IPS-18a (cell line): ENCODE measurements around the gene ANTXR2.
A peak's percentile ranks its signal among the peaks of the same experiment; 100 is the strongest.
"Not testable (repeated sequence)": the region's sequence is repeated elsewhere in the genome, so short reads cannot be mapped to it uniquely, and the experiment has no call there.

Experiments used
- H3K27ac ChIP-seq: one replicate; pipeline ENCODE4 v1.5.1; 2013; ENCODE audit warnings: low read length
- H3K27me3 ChIP-seq: one replicate; pipeline ENCODE4 v1.6.1; 2013; ENCODE audit warnings: mild to moderate bottlenecking, low read length; ENCODE audit not compliant: control insufficient read depth, insufficient read depth
- H3K36me3 ChIP-seq: one replicate; pipeline ENCODE4 v1.6.1; 2013; ENCODE audit warnings: low read depth, low read length; ENCODE audit not compliant: control insufficient read depth
- H3K4me1 ChIP-seq: one replicate; pipeline ENCODE4 v1.6.1; 2013; ENCODE audit warnings: low read depth, low read length; ENCODE audit not compliant: control insufficient read depth
- H3K4me3 ChIP-seq: one replicate; pipeline ENCODE4 v1.5.1; 2013; ENCODE audit warnings: low read length
- H3K9ac ChIP-seq: one replicate; pipeline ENCODE4 v1.6.1; 2013; ENCODE audit warnings: mild to moderate bottlenecking, low read length, moderate library complexity
- H3K9me3 ChIP-seq: one replicate; pipeline ENCODE4 v1.6.1; 2013; ENCODE audit warnings: low read depth, low read length; ENCODE audit not compliant: control insufficient read depth

Gene ANTXR2

DNA sequence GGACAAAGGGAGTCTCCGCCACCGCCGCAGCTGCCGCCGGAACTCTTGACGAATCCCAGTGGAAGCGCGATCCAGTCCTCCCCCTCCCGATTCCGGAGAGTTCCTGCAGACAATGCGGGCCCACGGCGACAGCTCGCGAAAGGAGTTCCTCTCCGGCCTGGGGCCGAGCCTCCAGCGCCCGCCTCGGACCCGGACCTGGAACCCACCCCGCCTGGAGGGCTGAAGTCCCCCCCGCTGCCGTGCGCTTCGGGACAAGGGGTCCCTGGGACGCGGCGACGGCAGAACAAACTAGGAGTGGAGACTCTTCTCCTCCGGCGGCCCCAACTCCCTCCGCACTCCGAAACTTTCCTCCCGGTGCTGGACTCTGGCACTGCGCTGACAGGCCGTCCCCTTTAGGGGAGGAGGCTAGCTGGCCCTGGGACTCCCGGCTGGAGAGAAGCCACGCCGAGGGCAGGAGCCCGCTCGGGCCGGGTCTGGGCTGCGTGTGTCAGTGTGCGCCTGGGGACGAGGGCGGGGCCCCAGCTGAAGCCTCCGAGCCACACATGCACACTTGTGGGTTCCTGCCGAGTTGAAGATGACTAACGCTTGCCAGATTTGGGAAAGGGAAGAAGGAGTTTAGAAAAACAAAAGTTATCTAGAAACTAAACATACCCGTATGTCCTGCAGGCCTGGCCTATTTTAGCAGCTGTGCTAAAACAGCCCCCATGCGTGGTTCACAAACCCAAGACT, at the start of gene ANTXR2:
TSS of gene ANTXR2 (minus strand) at position 486 of the 729 bp plus-strand sequence. CDS start 669 bp downstream, outside the sequence.
- H3K9ac ChIP-seq, result peak within 1 kb of the TSS; percentile 76
- no peaks in the 10 kb centered on the region for H3K36me3 ChIP-seq
- H3K27me3 ChIP-seq, result peaks cover 33% of the 10 kb centered on the region
- no peak within 1 kb of the TSS for H3K27ac ChIP-seq
- peak within 1 kb of the TSS; percentile 87 for H3K4me3 ChIP-seq
- no peaks in the 10 kb centered on the region for H3K9me3 ChIP-seq
- peaks cover 8% of the 10 kb centered on the region for H3K4me1 ChIP-seq

- not testable (repeated sequence) for H3K4me3 ChIP-seq, H3K9me3 ChIP-seq, H3K9ac ChIP-seq, H3K27me3 ChIP-seq, H3K36me3 ChIP-seq, H3K4me1 ChIP-seq, H3K27ac ChIP-seq
Observed at GRCh38 chr4:80121815-80122214, 48.8 kb upstream of the ANTXR2 start.

GRCh38 chr4:80119620-80120019, 46.6 kb upstream of the ANTXR2 start:
- H3K4me1 ChIP-seq, H3K4me3 ChIP-seq, H3K9ac ChIP-seq, H3K36me3 ChIP-seq, H3K27me3 ChIP-seq, H3K27ac ChIP-seq, H3K9me3 ChIP-seq: not testable (repeated sequence)

DNA sequence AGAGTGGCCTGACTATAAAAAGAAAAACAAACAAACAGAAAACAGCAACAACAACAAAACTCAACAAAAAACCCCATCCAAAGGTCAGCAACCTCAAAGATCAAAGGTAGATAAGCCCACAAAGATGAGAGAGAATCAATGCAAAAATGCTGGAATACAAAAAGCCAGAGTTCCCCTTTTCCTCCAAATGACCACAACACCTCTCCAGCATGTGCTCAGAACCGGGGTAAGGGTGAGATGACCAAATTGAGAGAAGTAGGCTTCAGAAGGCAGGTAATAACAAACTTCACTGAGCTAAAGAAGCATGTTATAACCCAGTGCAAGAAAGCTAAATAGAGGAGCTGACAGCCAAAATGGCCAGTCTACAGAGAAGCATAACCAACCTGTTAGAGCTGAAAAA, 43.5 kb upstream of the ANTXR2 start:
- H3K27me3 ChIP-seq, result no peaks in the 10 kb centered on the region
- H3K9ac ChIP-seq, result no peak overlapping the region
- no peak overlapping the region for H3K27ac ChIP-seq
- no peak overlapping the region for H3K4me3 ChIP-seq
- no peaks in the 10 kb centered on the region for H3K36me3 ChIP-seq
- H3K9me3 ChIP-seq, result no peaks in the 10 kb centered on the region
- H3K4me1 ChIP-seq, result no peaks in the 10 kb centered on the region

- Histone ChIP-seq H3K9ac (no peak overlapping the region), H3K27ac (no peak overlapping the region), H3K27me3 (no peaks in the 10 kb centered on the region), H3K36me3 (no peaks in the 10 kb centered on the region), H3K4me1 (no peaks in the 10 kb centered on the region), H3K4me3 (no peak overlapping the region), H3K9me3 (no peaks in the 10 kb centered on the region)
Observed at GRCh38 chr4:80115368-80116181, 42.5 kb upstream of the ANTXR2 start.

- no peak overlapping the region for H3K9ac ChIP-seq
- H3K27ac ChIP-seq, result no peak overlapping the region
- H3K9me3 ChIP-seq, result no peaks in the 10 kb centered on the region
- no peaks in the 10 kb centered on the region for H3K4me1 ChIP-seq
- H3K4me3 ChIP-seq, result no peak overlapping the region
- no peaks in the 10 kb centered on the region for H3K27me3 ChIP-seq
- no peaks in the 10 kb centered on the region for H3K36me3 ChIP-seq
Observed at GRCh38 chr4:80114732-80115265, 41.8 kb upstream of the ANTXR2 start.

- Histone ChIP-seq H3K4me3 (no peak overlapping the region), H3K27ac (no peak overlapping the region), H3K4me1 (no peaks in the 10 kb centered on the region), H3K9me3 (no peaks in the 10 kb centered on the region), H3K9ac (no peak overlapping the region), H3K36me3 (no peaks in the 10 kb centered on the region), H3K27me3 (no peaks in the 10 kb centered on the region)
Observed at GRCh38 chr4:80113615-80114014, 40.6 kb upstream of the ANTXR2 start.

GRCh38 chr4:80112236-80112635, 39.2 kb upstream of the ANTXR2 start:
- H3K36me3 ChIP-seq, result no peaks in the 10 kb centered on the region

DNA sequence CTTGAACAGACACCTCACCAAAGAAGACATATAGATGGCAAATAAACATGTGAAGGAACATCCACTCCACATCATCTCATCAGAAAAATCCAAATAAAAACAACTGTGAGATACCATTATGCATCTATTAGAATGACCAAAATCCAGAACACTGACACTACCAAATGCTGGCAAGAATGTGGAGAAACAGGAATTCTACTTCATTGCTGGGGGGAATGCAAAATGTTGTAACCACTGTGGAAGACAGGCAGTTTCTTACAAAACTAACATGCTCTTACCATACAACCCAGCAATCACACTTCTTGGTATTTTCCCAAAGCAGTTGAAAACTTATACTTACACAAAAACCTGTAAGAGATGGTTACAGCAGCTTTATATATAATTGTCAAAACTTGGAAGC, 38.2 kb upstream of the ANTXR2 start:
- H3K4me3 ChIP-seq, result no peak overlapping the region
- H3K36me3 ChIP-seq, result no peaks in the 10 kb centered on the region

More at GRCh38 chr4:80112236-80112635, 39.2 kb upstream of the ANTXR2 start:
- Histone ChIP-seq H3K4me1 (no peaks in the 10 kb centered on the region), H3K9me3 (no peaks in the 10 kb centered on the region), H3K27ac (no peak overlapping the region), H3K9ac (no peak overlapping the region), H3K4me3 (no peak overlapping the region), H3K27me3 (no peaks in the 10 kb centered on the region)

DNA sequence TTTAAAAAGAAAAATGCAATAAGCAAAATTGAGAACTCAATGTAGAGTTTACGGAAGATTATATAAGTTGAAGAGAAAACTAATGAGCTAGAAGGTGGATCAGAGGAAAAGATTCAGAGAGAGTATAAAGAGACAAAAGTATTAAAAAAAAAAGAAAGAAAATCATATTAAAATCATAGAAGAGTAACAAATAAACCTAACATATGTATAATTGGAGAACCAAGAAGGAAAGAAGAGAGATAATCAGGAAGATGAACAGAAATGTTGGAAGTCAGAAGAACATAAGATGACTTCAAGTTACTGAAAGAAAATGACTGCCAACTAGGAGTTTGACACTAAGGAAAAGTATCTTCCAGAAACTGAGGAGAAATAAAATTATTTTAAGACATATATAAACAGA, 34.3 kb upstream of the ANTXR2 start:
- no peak overlapping the region for H3K4me3 ChIP-seq
- H3K9me3 ChIP-seq, result peaks cover 4% of the 10 kb centered on the region
- H3K36me3 ChIP-seq, result no peaks in the 10 kb centered on the region
- H3K9ac ChIP-seq, result no peak overlapping the region
- no peaks in the 10 kb centered on the region for H3K4me1 ChIP-seq
- H3K27ac ChIP-seq, result no peak overlapping the region
- no peaks in the 10 kb centered on the region for H3K27me3 ChIP-seq

More for the DNA sequence above, 38.2 kb upstream of the ANTXR2 start:
- no peak overlapping the region for H3K9ac ChIP-seq
- no peaks in the 10 kb centered on the region for H3K4me1 ChIP-seq
- H3K27ac ChIP-seq, result no peak overlapping the region
- peaks cover 2% of the 10 kb centered on the region for H3K9me3 ChIP-seq
- no peaks in the 10 kb centered on the region for H3K27me3 ChIP-seq

DNA sequence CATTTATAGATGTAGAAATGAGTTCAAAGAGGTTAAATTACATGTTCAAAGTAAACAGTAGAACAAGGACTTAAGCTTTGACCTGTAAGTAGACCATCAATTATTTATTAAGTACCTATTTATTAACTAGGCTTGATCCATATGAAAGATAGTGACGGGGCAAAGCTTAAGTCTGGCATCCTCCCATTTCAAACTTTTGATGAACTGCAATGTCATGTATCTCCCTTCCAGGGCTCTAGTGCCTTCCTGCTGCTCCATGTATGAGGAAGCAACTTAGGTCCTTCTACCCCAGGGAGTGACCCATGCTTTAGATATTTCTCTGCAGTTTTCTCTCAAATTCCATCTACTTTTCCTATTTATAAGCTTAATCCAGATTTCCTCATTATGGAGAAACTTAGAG, 31.9 kb upstream of the ANTXR2 start:
- Histone ChIP-seq H3K36me3 (no peaks in the 10 kb centered on the region), H3K27ac (no peak overlapping the region), H3K4me1 (no peaks in the 10 kb centered on the region), H3K9ac (no peak overlapping the region), H3K27me3 (no peaks in the 10 kb centered on the region), H3K4me3 (no peak overlapping the region), H3K9me3 (peaks cover 4% of the 10 kb centered on the region)
